ENCODE results near the gene HDAC4.

HDAC4 gene

GRCh38 chr2:239054921-239055320, 345.9 kb downstream of the HDAC4 start:
- H3K4me2 ChIP-seq (ENCODE audit: low read depth, low read length, poor library complexity, severe bottlenecking) = no peak overlapping the region
- no peaks in the 10 kb centered on the region for H3F3A ChIP-seq (ENCODE audit: insufficient read depth)
- H3K4me3 ChIP-seq (ENCODE audit: insufficient read depth, low read length, poor library complexity, severe bottlenecking) = no peak overlapping the region
- H3K79me2 ChIP-seq (ENCODE audit: insufficient read depth, low read length) = no peaks in the 10 kb centered on the region
- H3K27ac ChIP-seq (ENCODE audit: low read depth, low read length) = no peak overlapping the region
- H3K36me3 ChIP-seq (ENCODE audit: low read length) = no peaks in the 10 kb centered on the region
- no peaks in the 10 kb centered on the region for H3K9me3 ChIP-seq (ENCODE audit: insufficient read depth, low read length)
- H2AFZ ChIP-seq (ENCODE audit: low read depth, low read length, severe bottlenecking) = no peak overlapping the region
- H3K27me3 ChIP-seq (ENCODE audit: low read length) = no peaks in the 10 kb centered on the region
- TF ChIP-seq CTCF (IDR thresholded peaks at IDR 0.05; ENCODE audit: insufficient read depth, low read length, poor library complexity, severe bottlenecking) = no peak
- no peak for TF ChIP-seq EZH2phosphoT487 (conservative IDR thresholded peaks at IDR 0.05; ENCODE audit: low read length)
- no peaks in the 10 kb centered on the region for H3K9me2 ChIP-seq (replicated peaks; ENCODE audit: insufficient read depth, low read length)
- H4K20me1 ChIP-seq (ENCODE audit: low read depth, low read length) = no peaks in the 10 kb centered on the region
- H3K9ac ChIP-seq (ENCODE audit: low read length) = no peak overlapping the region

DNA sequence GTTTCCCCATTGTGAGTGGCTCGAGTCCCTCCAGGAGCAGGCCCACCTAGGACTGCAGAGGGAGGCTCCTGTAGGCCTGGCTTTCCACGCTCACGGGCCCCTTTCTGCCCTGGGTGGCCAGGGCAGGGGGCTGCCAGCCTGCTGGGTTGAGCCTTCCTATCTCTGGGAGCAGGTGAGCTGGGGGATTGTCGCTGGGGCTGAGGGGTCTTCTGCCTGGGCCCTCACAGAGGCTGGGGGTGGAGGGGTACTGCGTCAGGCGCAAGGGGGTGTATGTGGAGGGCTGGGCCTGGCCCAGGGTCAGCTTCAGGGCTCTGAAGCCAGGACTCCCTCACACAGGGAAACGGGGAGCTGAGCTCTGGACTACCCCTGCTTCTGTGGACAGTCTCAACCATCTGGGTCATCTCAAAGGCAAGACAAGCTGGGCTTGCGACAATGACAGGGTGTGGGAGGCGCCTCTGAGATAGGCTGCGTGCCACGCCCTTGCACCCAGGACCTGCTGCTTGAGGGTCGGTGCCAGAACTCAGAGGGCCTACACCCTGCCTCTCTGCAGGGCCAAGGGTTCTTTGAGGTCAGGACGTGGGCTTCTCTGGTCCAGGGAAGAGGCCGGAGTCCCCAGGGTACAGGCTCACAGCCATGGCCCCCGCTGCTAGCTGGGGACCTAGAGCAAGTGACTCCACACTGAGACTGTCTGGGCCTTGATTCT, 346.9 kb downstream of the HDAC4 start:
- no peaks in the 10 kb centered on the region for H3F3A ChIP-seq (ENCODE audit: insufficient read depth)
- H3K4me2 ChIP-seq (ENCODE audit: low read depth, low read length, poor library complexity, severe bottlenecking) = no peak overlapping the region
- TF ChIP-seq EZH2phosphoT487 (conservative IDR thresholded peaks at IDR 0.05; ENCODE audit: low read length) (no peak), CTCF (IDR thresholded peaks at IDR 0.05; ENCODE audit: insufficient read depth, low read length, poor library complexity, severe bottlenecking) (no peak)
- H4K20me1 ChIP-seq (ENCODE audit: low read depth, low read length) = no peaks in the 10 kb centered on the region
- H2AFZ ChIP-seq (ENCODE audit: low read depth, low read length, severe bottlenecking) = no peak overlapping the region
- H3K27ac ChIP-seq (ENCODE audit: low read depth, low read length) = no peak overlapping the region
- H3K27me3 ChIP-seq (ENCODE audit: low read length) = no peaks in the 10 kb centered on the region
- H3K36me3 ChIP-seq (ENCODE audit: low read length) = no peaks in the 10 kb centered on the region
- no peak overlapping the region for H3K4me3 ChIP-seq (ENCODE audit: insufficient read depth, low read length, poor library complexity, severe bottlenecking)
- H3K9ac ChIP-seq (ENCODE audit: low read length) = no peak overlapping the region
- no peaks in the 10 kb centered on the region for H3K9me3 ChIP-seq (ENCODE audit: insufficient read depth, low read length)
- no peaks in the 10 kb centered on the region for H3K79me2 ChIP-seq (ENCODE audit: insufficient read depth, low read length)
- H3K9me2 ChIP-seq (replicated peaks; ENCODE audit: insufficient read depth, low read length) = no peaks in the 10 kb centered on the region

DNA sequence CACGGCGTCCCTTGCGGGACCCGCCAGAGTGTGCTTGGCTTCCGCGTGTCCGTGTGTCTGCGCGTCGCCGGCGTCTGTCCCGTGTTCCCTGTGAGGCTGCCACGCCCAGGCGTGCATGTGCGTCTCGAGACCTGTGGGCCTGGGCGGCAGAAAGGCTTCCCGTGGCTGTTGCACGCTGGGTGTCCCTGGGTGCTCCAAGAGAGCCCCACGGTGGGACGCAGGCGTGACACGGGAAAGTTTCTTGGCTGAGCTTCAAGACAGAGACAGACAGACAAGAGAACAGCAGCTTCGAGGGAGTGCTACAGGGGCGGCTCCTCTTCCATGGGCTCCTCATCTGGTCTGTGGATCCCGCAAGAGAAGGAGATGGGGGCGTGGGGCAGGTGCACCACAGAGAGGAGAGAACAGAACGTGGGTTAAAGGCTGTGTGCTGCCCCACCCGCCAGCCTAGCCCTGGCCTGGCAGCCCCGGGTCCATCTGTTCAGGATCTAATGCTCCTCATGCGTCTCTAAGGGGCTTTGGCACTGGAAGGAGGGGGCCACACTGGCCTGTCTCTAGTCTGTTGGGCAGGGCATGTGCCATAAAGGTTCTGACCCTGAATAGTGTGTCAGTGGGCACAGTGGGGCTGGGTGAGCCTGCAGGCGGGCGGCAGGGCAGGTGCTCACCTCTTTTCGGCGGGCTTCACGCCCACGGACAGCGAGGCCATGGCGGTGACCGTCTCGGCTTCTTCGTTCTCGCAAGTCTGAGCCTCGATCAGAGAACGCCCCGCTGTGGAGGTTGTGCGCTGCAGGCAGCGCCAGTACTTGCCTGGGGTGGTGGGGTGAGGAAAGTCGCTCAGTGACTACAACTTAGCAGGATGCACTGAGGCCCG, 347.8 kb downstream of the HDAC4 start:
- Histone ChIP-seq H3K36me3 (ENCODE audit: low read length) (no peaks in the 10 kb centered on the region), H2AFZ (ENCODE audit: low read depth, low read length, severe bottlenecking) (no peak overlapping the region), H3K79me2 (ENCODE audit: insufficient read depth, low read length) (no peaks in the 10 kb centered on the region), H3K9me3 (ENCODE audit: insufficient read depth, low read length) (no peaks in the 10 kb centered on the region), H3K9me2 (replicated peaks; ENCODE audit: insufficient read depth, low read length) (no peaks in the 10 kb centered on the region), H3K27me3 (ENCODE audit: low read length) (no peaks in the 10 kb centered on the region), H3K4me3 (ENCODE audit: insufficient read depth, low read length, poor library complexity, severe bottlenecking) (no peak overlapping the region), H3K9ac (ENCODE audit: low read length) (no peak overlapping the region), H3K27ac (ENCODE audit: low read depth, low read length) (no peak overlapping the region), H4K20me1 (ENCODE audit: low read depth, low read length) (no peaks in the 10 kb centered on the region), H3K4me2 (ENCODE audit: low read depth, low read length, poor library complexity, severe bottlenecking) (no peak overlapping the region), H3F3A (ENCODE audit: insufficient read depth) (no peaks in the 10 kb centered on the region)
- TF ChIP-seq CTCF (IDR thresholded peaks at IDR 0.05; ENCODE audit: insufficient read depth, low read length, poor library complexity, severe bottlenecking) (no peak), EZH2phosphoT487 (conservative IDR thresholded peaks at IDR 0.05; ENCODE audit: low read length) (no peak)
